ENCODE data around the gene BCKDK.

- TF ChIP-seq POLR2A (IDR thresholded peaks at IDR 0.05; ENCODE audit: low read depth) (no peak), CTCF (IDR thresholded peaks at IDR 0.05) (no peak)
These were observed 24.3 kb downstream of the BCKDK start for GRCh38 chr16:31132303-31132979.

Measured in esophagus muscularis mucosa (tissue), 3 donors.